ENCODE data around the gene UBXN1.
A peak's percentile ranks its signal among the peaks of the same experiment; 100 is the strongest.
"Not testable (repeated sequence)": the region's sequence is repeated elsewhere in the genome, so short reads cannot be mapped to it uniquely, and the experiment has no call there.

The UBXN1 gene

GRCh38 chr11:62669420-62670161 is 9.3 kb downstream of the UBXN1 start:
- DNase-seq: no peak

DNA sequence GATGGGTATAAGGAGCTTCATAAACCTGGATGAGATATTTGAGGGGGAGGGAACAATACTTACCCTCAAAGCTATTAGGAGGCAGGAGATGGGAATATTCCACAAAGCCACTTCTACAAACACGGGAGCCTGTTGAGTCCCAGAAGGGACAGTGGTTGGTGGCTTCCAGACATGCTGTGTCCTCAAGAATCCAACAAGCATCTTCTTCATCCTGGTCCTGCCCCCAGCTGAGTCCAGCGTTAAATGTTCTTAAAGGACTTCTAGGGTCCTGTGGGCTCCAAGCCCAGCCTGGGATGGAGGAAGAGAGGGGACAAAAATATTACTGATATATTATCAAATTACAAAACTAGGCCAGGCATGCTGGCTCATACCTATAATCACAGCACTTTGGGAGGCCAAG is 11.4 kb downstream of the UBXN1 start:
- no peak for DNase-seq

DNA sequence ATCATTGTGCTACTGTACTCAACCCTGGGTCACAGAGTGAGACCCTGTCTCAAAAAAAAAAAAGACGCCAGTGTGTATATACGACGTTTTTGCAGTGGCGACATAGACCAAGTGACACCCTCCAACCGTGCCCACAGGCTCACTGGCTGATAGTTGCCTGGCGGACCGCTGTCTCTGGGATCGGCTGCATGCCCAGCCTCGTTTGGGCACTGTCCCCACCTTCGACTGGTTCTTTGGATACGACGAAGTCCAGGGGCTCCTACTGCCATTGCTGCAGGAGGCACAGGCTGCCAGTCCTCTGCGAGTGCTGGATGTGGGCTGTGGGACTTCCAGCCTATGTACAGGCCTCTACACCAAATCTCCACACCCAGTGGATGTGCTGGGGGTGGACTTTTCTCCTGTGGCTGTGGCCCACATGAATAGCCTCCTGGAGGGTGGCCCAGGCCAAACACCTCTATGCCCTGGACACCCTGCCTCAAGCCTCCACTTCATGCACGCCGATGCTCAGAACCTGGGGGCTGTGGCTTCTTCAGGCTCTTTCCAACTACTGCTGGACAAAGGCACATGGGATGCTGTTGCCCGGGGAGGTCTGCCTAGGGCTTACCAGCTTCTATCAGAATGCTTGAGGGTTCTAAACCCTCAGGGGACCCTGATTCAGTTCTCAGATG is 12.5 kb downstream of the UBXN1 start:
- no peak for DNase-seq

- DNase-seq: peak; percentile 44
Measured at GRCh38 chr11:62665599-62666258, 13.1 kb downstream of the UBXN1 start.

- DNase-seq: peak; percentile 94
Measured at GRCh38 chr11:62665075-62665598, 13.7 kb downstream of the UBXN1 start, which contains the start of the genes C11orf98 and CSKMT. C11orf98 (minus strand) TSS chr11:62665210; CDS start chr11:62665169, 41 bp downstream. CSKMT (plus strand) TSS chr11:62665312; CDS start chr11:62665880, 568 bp downstream.

DNA sequence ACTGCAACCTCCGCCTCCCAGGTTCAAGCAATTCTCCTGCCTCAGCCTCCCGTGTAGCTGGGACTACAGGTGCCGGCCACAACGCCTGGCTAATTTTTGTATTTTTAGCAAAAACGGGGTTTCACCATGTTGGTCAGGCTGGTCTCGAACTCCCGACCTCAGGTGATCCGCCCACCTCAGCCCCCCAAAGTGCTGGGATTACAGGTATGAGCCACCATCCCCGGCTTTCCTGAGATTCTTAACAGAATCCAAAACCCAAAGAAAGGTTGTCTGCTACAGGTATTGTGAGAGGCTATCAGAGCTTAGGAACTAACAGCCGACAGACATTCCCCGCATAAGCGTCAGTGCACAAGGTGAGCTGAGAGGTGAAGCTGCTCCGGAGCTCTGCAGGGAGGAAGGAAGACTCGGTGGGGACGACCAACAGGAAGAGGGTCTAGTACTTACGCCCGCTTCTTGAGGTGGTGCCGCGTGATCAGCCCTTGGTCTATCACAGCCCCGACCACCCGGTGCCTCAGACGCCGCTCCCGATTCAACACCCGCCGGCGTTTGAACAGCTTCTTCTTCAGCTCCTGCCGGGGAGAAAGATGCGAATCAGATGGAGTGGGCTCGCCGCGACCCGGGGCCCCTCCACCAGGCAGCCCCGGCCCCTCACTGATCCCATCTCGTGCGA is 14.3 kb downstream of the UBXN1 start:
- DNase-seq: no peak

- DNase-seq: no peak
Measured at GRCh38 chr11:62656796-62657429, 22.0 kb downstream of the UBXN1 start.

DNA sequence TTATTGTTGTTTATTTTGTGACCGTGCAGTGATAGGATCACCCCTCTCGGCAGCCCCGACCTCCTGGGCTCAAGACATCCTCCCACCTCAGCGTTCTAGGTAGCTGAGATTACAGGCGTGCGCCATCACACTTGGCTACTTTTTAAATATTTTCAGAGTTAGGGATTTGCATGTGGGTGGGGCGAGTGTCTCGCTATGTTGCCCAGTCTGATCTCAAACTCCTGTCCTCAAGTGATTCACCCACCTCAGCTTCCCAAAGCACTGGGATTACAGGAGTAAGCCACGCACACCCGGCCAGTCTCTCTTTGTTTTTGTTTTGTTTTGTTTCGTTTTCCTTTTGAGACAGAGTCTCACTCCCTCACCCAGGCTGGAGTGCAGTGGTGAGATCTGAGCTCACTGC is 24.6 kb downstream of the UBXN1 start:
- no peak for DNase-seq

DNA sequence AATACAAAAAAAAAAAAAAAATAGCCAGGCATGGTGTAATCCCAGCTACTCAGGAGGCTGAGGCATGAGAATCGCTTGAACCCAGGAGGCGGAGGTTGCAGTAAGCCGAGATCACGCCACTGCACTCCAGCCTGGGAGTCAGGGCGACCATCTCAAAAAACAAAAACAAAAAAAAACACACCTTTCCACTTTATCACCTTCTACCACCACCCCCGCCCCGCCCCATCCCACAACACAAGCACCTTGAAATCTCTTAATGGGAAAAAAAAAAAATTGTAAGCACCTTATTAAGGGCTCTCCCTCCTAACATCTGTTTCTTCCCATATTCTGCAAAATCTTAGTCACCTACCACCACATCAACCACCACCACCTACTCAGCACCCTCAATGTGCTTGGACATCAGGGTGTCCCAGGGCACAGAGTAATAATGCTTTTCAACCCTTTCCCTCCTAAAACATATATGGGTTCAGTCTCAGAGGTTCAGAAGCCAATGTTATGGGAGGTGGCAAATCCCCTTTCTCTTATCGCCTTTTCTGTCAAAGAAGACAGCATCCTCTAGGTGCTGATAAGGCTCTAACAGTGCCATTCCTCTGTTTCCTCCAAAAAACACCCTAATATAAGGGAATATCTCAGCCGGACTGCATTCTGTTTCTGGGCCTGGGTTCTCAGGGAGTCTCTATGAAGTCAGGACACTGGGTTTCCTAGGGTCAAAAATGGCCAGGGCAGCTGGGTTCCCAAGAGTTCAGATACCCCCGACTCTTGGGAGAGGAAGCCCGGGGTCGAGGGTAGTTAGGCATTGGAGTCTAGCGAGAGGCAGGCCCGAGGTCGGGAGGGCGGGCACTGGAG is 26.5 kb downstream of the UBXN1 start:
- no peak for DNase-seq

DNA sequence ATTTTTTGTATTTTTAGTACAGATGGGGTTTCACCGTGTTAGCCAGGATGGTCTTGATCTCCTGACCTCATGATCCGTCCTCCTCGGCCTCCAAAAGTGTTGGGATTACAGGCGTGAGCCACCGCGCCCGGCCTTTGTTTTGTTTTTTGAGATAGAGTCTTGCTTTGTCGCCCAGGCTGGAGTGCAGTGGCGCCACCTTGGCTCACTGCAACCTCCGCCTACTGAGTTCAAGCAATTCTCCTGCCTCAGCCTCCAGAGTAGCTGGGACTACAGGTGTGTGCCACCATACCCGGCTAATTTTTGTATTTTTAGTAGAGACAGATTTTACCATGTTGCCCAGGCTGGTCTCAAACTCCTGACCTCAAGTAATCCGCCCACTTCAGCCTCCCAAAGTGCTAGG is 28.6 kb downstream of the UBXN1 start:
- DNase-seq: not testable (repeated sequence)

GRCh38 chr11:62649486-62649885 is 29.4 kb downstream of the UBXN1 start:
- no peak for DNase-seq

- no peak for DNase-seq
Measured at GRCh38 chr11:62648967-62649364, 29.9 kb downstream of the UBXN1 start.

DNA sequence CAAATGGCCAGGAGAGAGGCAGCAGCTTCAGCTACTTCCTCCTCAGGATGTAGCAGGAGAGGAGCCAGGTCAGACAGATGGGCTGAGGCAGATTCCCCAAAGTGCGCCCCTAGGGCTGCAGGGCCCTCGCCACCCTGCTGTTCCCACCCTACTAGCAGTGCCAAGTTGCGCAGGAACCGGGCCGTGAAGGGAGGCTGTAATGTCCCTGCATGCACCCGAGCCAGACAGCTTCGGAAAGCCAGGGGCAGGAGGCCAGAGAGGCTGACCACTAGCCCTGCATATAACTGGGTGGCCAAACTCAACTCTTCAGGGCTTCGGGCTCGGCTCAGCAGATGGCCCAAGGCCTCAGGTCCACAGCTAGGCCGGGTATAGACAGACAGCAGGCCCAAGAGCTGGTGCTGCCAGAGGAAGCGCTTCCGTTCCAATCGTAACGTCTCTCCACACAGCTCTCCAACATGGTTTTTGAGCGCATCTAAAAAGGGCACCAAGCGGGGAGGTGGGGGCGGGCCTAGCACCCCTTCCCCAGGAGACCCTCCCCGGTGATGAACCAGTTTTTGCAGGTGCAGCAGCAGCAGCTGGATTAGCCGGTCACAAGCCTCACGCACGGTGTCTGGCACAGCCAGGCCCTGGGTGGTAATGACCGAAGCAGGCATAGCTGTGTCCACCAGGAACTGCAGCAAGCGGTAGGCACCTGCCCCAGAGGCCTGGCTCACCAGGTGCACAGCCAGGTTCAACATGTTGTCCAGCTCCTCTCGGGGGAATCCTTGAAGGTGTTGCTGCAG is 30.5 kb downstream of the UBXN1 start:
- no peak for DNase-seq

DNA sequence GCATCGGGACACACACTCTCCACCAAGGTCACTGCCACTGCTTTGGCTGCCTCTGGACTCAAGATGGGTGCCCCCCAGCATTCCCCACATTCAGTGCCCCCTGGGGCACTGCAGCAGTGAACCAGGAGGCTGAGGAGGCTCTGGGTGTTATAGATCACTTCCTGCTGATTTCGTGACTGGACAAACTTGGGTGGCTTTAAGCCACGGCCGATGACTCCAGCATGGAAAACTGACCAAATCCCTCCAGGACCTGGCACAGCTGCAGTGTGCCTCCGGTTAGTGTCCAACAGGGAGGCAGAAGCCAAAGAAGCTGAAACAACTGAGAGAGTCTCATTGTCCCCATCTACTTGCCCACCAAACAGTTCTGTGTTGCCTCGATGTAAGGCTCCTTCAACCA is 31.3 kb downstream of the UBXN1 start:
- DNase-seq: no peak

- no peak for DNase-seq
Measured at GRCh38 chr11:62646825-62647608, 31.9 kb downstream of the UBXN1 start.

GRCh38 chr11:62645946-62646824 is 32.7 kb downstream of the UBXN1 start, which contains the start of gene GANAB:
GANAB (minus strand) TSS chr11:62646613; CDS start chr11:62646599, 14 bp downstream.
- DNase-seq: peak; percentile 97

DNA sequence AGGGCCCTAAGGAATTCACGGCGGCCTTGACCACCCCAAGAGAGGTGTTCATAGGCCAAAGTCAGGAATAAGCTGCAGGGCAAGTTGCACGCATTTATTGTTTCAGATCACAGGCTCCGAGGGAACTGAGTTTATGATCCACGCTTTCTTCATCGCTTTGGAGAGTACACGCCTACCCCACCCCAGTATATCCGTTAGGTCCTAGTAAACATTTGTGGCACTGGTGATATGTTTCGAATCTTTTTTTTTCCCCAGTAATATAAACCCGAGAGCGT is 33.3 kb downstream of the UBXN1 start:
- DNase-seq: no peak

- DNase-seq: no peak
Measured at GRCh38 chr11:62644220-62644619, 34.7 kb downstream of the UBXN1 start.

- no peak for DNase-seq
Measured at GRCh38 chr11:62632492-62632891, 46.4 kb downstream of the UBXN1 start.
